IMR-90 (cell line): ENCODE results near the gene TENM3. TPM values are rescaled to one million over a fixed set of nuclear protein-coding genes. Genes with fewer than 3 reads are reported as not detected.
A peak's percentile ranks its signal among the peaks of the same experiment; 100 is the strongest.

Experiments
- ATAC-seq: fragments of 200-7000 bp; cut with Tn5 transposase; 2 replicates; pipeline ENCODE4 v1.9.1; 2020; ENCODE audit warnings: low read depth, mild to moderate bottlenecking, moderate library complexity
- BruUV-seq: library from RNA; stranded (reverse); fragments of 400-500 nt; replicated peaks from 2 replicates; lab custom pipeline; 2021; lab: Mats Ljungman, UMichigan
- CTCF ChIA-PET: fragments of 300-600 bp; formaldehyde crosslinking; extraction: SDS; loops from one replicate; lab custom pipeline; 2021; ENCODE audit warnings: antibody characterized with exemption; lab: Yijun Ruan, JAX
- POLR2A ChIA-PET: fragments of 300-600 bp; sonication (Branson Sonifier 250); formaldehyde crosslinking; loops from one replicate; lab custom pipeline; 2022; ENCODE audit warnings: antibody characterized with exemption; ENCODE audit not compliant: unreplicated experiment; lab: Charles Lee
- DNase-seq: peaks from one replicate; pipeline ENCODE4 v3.0.0; 2013
- H2AFZ ChIP-seq: replicated peaks from 2 replicates; pipeline ENCODE3; 2013; ENCODE audit warnings: low read length, mild to moderate bottlenecking; ENCODE audit not compliant: poor library complexity
- H2AK5ac ChIP-seq: 2 replicates; pipeline ENCODE4 v1.6.1; 2013; ENCODE audit warnings: low read depth, low read length, inconsistent platforms
- H2AK9ac ChIP-seq: replicated peaks from 2 replicates; pipeline ENCODE3; 2013; ENCODE audit warnings: mild to moderate bottlenecking, low read depth, low read length, moderate library complexity; ENCODE audit not compliant: poor library complexity
- H2BK120ac ChIP-seq: 2 replicates; pipeline ENCODE4 v1.6.1; 2013; ENCODE audit warnings: low read depth, low read length, inconsistent platforms
- H2BK15ac ChIP-seq: 3 replicates; pipeline ENCODE4 v1.6.1; 2013; ENCODE audit warnings: low read depth, low read length, inconsistent platforms
- H2BK20ac ChIP-seq: 2 replicates; pipeline ENCODE4 v1.6.1; 2013; ENCODE audit warnings: low read depth, mild to moderate bottlenecking, inconsistent platforms, low read length, moderate library complexity
- H2BK5ac ChIP-seq: 2 replicates; pipeline ENCODE4 v1.6.1; 2013; ENCODE audit warnings: mild to moderate bottlenecking, low read depth, low read length, inconsistent platforms; ENCODE audit not compliant: poor library complexity, severe bottlenecking
- H3K14ac ChIP-seq: replicated peaks from 2 replicates; pipeline ENCODE4 v1.6.1; 2013; ENCODE audit warnings: low read depth, low read length, inconsistent platforms
- H3K18ac ChIP-seq: 2 replicates; pipeline ENCODE4 v1.6.1; 2013; ENCODE audit warnings: low read depth, low read length, control low read depth
- H3K23ac ChIP-seq: 2 replicates; pipeline ENCODE4 v1.6.1; 2013; ENCODE audit warnings: low read depth, low read length, inconsistent platforms
- H3K27ac ChIP-seq: 2 replicates; pipeline ENCODE4 v1.5.1; 2013; ENCODE audit warnings: mild to moderate bottlenecking, control low read depth, low read length; ENCODE audit not compliant: insufficient read depth
- H3K27me3 ChIP-seq: 2 replicates; pipeline ENCODE4 v1.6.1; 2013; ENCODE audit warnings: low read length; ENCODE audit not compliant: control insufficient read depth, insufficient read depth
- H3K36me3 ChIP-seq: 2 replicates; pipeline ENCODE4 v1.6.1; 2013; ENCODE audit warnings: low read length, mixed read lengths; ENCODE audit not compliant: control insufficient read depth, insufficient read depth
- H3K4ac ChIP-seq: 2 replicates; pipeline ENCODE4 v1.6.1; 2013; ENCODE audit warnings: low read depth, low read length, inconsistent platforms
- H3K4me1 ChIP-seq: 2 replicates; pipeline ENCODE4 v1.6.1; 2013; ENCODE audit warnings: low read length, mixed read lengths; ENCODE audit not compliant: control insufficient read depth, insufficient read depth
- H3K4me2 ChIP-seq: 2 replicates; pipeline ENCODE4 v1.6.1; 2013; ENCODE audit warnings: low read depth, mild to moderate bottlenecking, control low read depth, low read length, moderate library complexity
- H3K4me3 ChIP-seq: 2 replicates; pipeline ENCODE4 v1.5.1; 2013; ENCODE audit warnings: low read depth, mild to moderate bottlenecking, control low read depth, low read length, moderate library complexity; ENCODE audit not compliant: insufficient read depth
- H3K56ac ChIP-seq: 2 replicates; pipeline ENCODE4 v1.6.1; 2013; ENCODE audit warnings: low read length, inconsistent platforms; ENCODE audit not compliant: insufficient read depth; ENCODE audit errors: extremely low read depth
- H3K79me1 ChIP-seq, 2 experiments: 2 replicates each; pipeline ENCODE4 v1.6.1; 2013; ENCODE audit warnings: low read length in 2 of 2, inconsistent platforms in 1 of 2, low read depth in 1 of 2
- H3K9ac ChIP-seq: 2 replicates; pipeline ENCODE4 v1.6.1; 2013; ENCODE audit warnings: low read depth, low read length, control low read depth
- H3K9me1 ChIP-seq: 2 replicates; pipeline ENCODE4 v1.6.1; 2013; ENCODE audit warnings: low read length, inconsistent platforms; ENCODE audit not compliant: insufficient read depth
- H3K9me3 ChIP-seq: 2 replicates; pipeline ENCODE4 v1.6.1; 2013; ENCODE audit warnings: low read length; ENCODE audit not compliant: control insufficient read depth, insufficient read depth
- H4K20me1 ChIP-seq: 2 replicates; pipeline ENCODE4 v1.6.1; 2013; ENCODE audit warnings: low read length, inconsistent platforms; ENCODE audit not compliant: insufficient read depth
- H4K5ac ChIP-seq: 2 replicates; pipeline ENCODE4 v1.6.1; 2013; ENCODE audit warnings: mild to moderate bottlenecking, low read depth, low read length, control low read depth
- H4K8ac ChIP-seq, 2 experiments: 2 replicates each; pipeline ENCODE4 v1.6.1; 2013; ENCODE audit warnings: low read depth in 2 of 2, low read length in 2 of 2, control low read depth in 1 of 2, inconsistent platforms in 1 of 2
- H4K91ac ChIP-seq: 2 replicates; pipeline ENCODE4 v1.6.1; 2013; ENCODE audit warnings: low read depth, low read length, inconsistent platforms; ENCODE audit not compliant: insufficient read depth
- BHLHE40 ChIP-seq: fragments of 150-350 bp; IDR thresholded peaks from 2 replicates; pipeline ENCODE4 v1.6.1; 2016; ENCODE audit warnings: mild to moderate bottlenecking, low read depth, low read length
- CEBPB ChIP-seq: IDR thresholded peaks from 2 replicates; pipeline ENCODE4 v1.6.1; 2012; ENCODE audit warnings: low read depth, low read length, improper control_type of control experiment
- CHD1 ChIP-seq: IDR thresholded peaks from 2 replicates; pipeline ENCODE4 v1.6.1; 2012; ENCODE audit warnings: low read depth, low read length, improper control_type of control experiment
- CTCF ChIP-seq: conservative IDR thresholded peaks from 2 replicates; pipeline ENCODE4 v1.5.1; 2012; ENCODE audit warnings: mild to moderate bottlenecking, low read depth, low read length, improper control_type of control experiment
- ELK1 ChIP-seq: fragments of 150-350 bp; IDR thresholded peaks from 2 replicates; pipeline ENCODE4 v1.6.1; 2016; ENCODE audit warnings: low read depth, mild to moderate bottlenecking, low read length, moderate library complexity, borderline replicate concordance
- FOS ChIP-seq: fragments of 150-350 bp; IDR thresholded peaks from 2 replicates; pipeline ENCODE4 v1.6.1; 2016; ENCODE audit warnings: low read depth, low read length
- MAFK ChIP-seq: IDR thresholded peaks from 2 replicates; pipeline ENCODE4 v1.6.1; 2012; ENCODE audit warnings: low read depth, low read length, improper control_type of control experiment
- MAZ ChIP-seq: IDR thresholded peaks from 2 replicates; pipeline ENCODE4 v1.6.1; 2012; ENCODE audit warnings: low read depth, mild to moderate bottlenecking, low read length, improper control_type of control experiment, moderate library complexity, borderline replicate concordance
- MXI1 ChIP-seq: IDR thresholded peaks from 2 replicates; pipeline ENCODE4 v1.6.1; 2012; ENCODE audit warnings: low read depth, mild to moderate bottlenecking, low read length, moderate library complexity, borderline replicate concordance
- NFE2L2 ChIP-seq: fragments of 150-350 bp; IDR thresholded peaks from 2 replicates; pipeline ENCODE4 v1.6.1; 2016; ENCODE audit warnings: low read depth, mild to moderate bottlenecking, low read length
- POLR2A ChIP-seq: IDR thresholded peaks from 2 replicates; pipeline ENCODE4 v1.6.1; 2012; ENCODE audit warnings: mild to moderate bottlenecking, low read depth, low read length
- RAD21 ChIP-seq: IDR thresholded peaks from 2 replicates; pipeline ENCODE4 v1.6.1; 2012; ENCODE audit warnings: low read length, improper control_type of control experiment
- RCOR1 ChIP-seq: IDR thresholded peaks from 2 replicates; pipeline ENCODE4 v1.6.1; 2012; ENCODE audit warnings: mild to moderate bottlenecking, low read length, improper control_type of control experiment; ENCODE audit not compliant: insufficient replicate concordance
- RFX5 ChIP-seq: IDR thresholded peaks from 2 replicates; pipeline ENCODE4 v1.8.0; 2012; ENCODE audit warnings: low read depth, mild to moderate bottlenecking, low read length, moderate library complexity
- SMC3 ChIP-seq: fragments of 150-350 bp; IDR thresholded peaks from 2 replicates; pipeline ENCODE4 v1.6.1; 2016; ENCODE audit warnings: low read depth, mild to moderate bottlenecking, antibody characterized with exemption, low read length, moderate library complexity
- USF2 ChIP-seq: fragments of 150-350 bp; IDR thresholded peaks from 2 replicates; pipeline ENCODE4 v1.6.1; 2017; ENCODE audit warnings: mild to moderate bottlenecking, antibody characterized with exemption, low read length, low read depth
- WGBS, 2 experiments: methylation state at CpG; one replicate each; pipeline versions ENCODE4 v1.1.5 to v1.1.7; 2013; ENCODE audit warnings: missing lambda C conversion rate in 2 of 2; ENCODE audit not compliant: insufficient read length in 1 of 2; ENCODE audit errors: extremely low coverage in 2 of 2; 5-methylcytosine and 5-hydroxymethylcytosine counted together
- dilution Hi-C: fragments of 300-500 bp; cut with HindIII; formaldehyde crosslinking; loops from one replicate; pipeline ENCODE4 v1.14.3; 2018; ENCODE audit warnings: low sequenced_read_pairs; ENCODE audit not compliant: unreplicated experiment
- in situ Hi-C: fragments of 300-500 bp; cut with MboI; formaldehyde crosslinking; loops from 3 replicates; pipeline ENCODE4 v1.14.3; 2019; ENCODE audit warnings: low sequenced_read_pairs, inconsistent platforms, mixed read lengths
- intact Hi-C: fragments of 100-400 bp; cut with micrococcal nuclease; formaldehyde crosslinking; loops from 2 replicates; pipeline ENCODE4 v1.10.0; 2022
- polyA plus RNA-seq, 3 experiments: library from polyadenylated mRNA; depleted of rRNA; stranded (reverse); fragments of >200 nt; gene quantifications; 2 replicates each; pipeline ENCODE4 v1.2.3, GENCODE V29; 2012; ENCODE audit warnings: low replicate concordance in 1 of 3
- total RNA-seq: library from RNA; depleted of rRNA; stranded (reverse); fragments of >200 nt; gene quantifications from 2 replicates; pipeline ENCODE4 v1.2.3, GENCODE V29; 2012

Gene TENM3
- total and polyA plus RNA-seq, 2 of the 4 experiments (the other 2 are of a cell fraction) = 29.9 to 173 TPM

GRCh38 chr4:182465114-182465513, 221.9 kb downstream of the TENM3 start:
- Histone ChIP-seq H2AFZ (no peak overlapping the region), H3K23ac (no peak overlapping the region), H3K79me1 (no peaks in the 10 kb centered on the region; a peak in 2 of 4 replicates), H2BK5ac (no peak overlapping the region), H3K18ac (no peak overlapping the region), H2BK20ac (no peak overlapping the region), H3K27ac (no peak overlapping the region), H2BK120ac (no peak overlapping the region), H3K4ac (no peak overlapping the region), H2BK15ac (no peak overlapping the region), H3K14ac (no peak overlapping the region), H2AK5ac (no peak overlapping the region), H3K9me3 (no peaks in the 10 kb centered on the region), H3K56ac (no peak overlapping the region), H3K9ac (no peak overlapping the region), H4K8ac (no peak overlapping the region), H4K20me1 (no peaks in the 10 kb centered on the region), H4K5ac (no peak overlapping the region), H3K27me3 (no peaks in the 10 kb centered on the region), H3K4me3 (no peak overlapping the region), H2AK9ac (no peak overlapping the region), H4K91ac (no peak overlapping the region), H3K36me3 (no peaks in the 10 kb centered on the region), H3K9me1 (no peaks in the 10 kb centered on the region), H3K4me1 (no peaks in the 10 kb centered on the region), H3K4me2 (no peak overlapping the region; the same call in 1 of the 2 replicates)
- in situ Hi-C loops (loop anchor here (10.0 to 25.0 kb wide), 2 partner anchors 340 to 797 kb away; no protein-coding TSS in a partner anchor), intact Hi-C loops (no loop called here), dilution Hi-C loops (no loop called here)
- ChIA-PET POLR2A (no interaction called here), CTCF (no interaction called here)
- no TSS peak for BruUV-seq
- TF ChIP-seq USF2 (no peak), FOS (no peak), RCOR1 (no peak), RAD21 (no peak), SMC3 (no peak), BHLHE40 (no peak), CEBPB (no peak), RFX5 (no peak), NFE2L2 (no peak), CTCF (no peak), ELK1 (no peak), MXI1 (no peak), MAZ (no peak), MAFK (no peak), POLR2A (no peak), CHD1 (no peak)
- WGBS, 2 experiments = no CpG with 5 or more reads among the region's 5 CpGs
- ATAC-seq (peak; percentile 24; the same call in 1 of the 2 replicates), DNase-seq (no peak)
